HG03342 (cell line): ENCODE data around the gene PEX12.
"Not testable (repeated sequence)": the region's sequence is repeated elsewhere in the genome, so short reads cannot be mapped to it uniquely, and the experiment has no call there.

Source experiments
- ATAC-seq: cut with Tn5 transposase; IDR thresholded peaks from one replicate; pipeline ENCODE4 v1.9.1; 2021; ENCODE audit warnings: mild to moderate bottlenecking, moderate library complexity; ENCODE audit not compliant: unreplicated experiment

Gene PEX12

GRCh38 chr17:35537601-35538141, 40.7 kb downstream of the PEX12 start, which contains the start of gene SLFN12L:
TSS of gene SLFN12L (minus strand) at chr17:35537678. CDS start at chr17:35522364, 15,314 bp downstream.
- ATAC-seq: no peak

- ATAC-seq: no peak
These were observed 41.7 kb downstream of the PEX12 start for GRCh38 chr17:35536664-35537171.

- not testable (repeated sequence) for ATAC-seq
These were observed 43.0 kb downstream of the PEX12 start for GRCh38 chr17:35535406-35535805.

GRCh38 chr17:35534576-35535093, 43.7 kb downstream of the PEX12 start:
- ATAC-seq: no peak

- no peak for ATAC-seq
These were observed 47.2 kb downstream of the PEX12 start for GRCh38 chr17:35531160-35531559.

- no peak for ATAC-seq
These were observed 48.5 kb downstream of the PEX12 start for GRCh38 chr17:35529866-35530265.

- ATAC-seq: not testable (repeated sequence)
These were observed 49.0 kb downstream of the PEX12 start for GRCh38 chr17:35529326-35529725.
